Gastroesophageal sphincter (tissue), 4 donors: ENCODE results near the gene NRARP. TPM values are rescaled to one million over a fixed set of nuclear protein-coding genes. Genes with fewer than 3 reads are reported as not detected.

Experiments
- ATAC-seq: fragments of 150-250 bp; one replicate; pipeline ENCODE4 v1.9.1; 2016; ENCODE audit warnings: mild to moderate bottlenecking, moderate library complexity
- H3K27ac ChIP-seq, 4 donors: fragments of 200-600 bp; sonication (generic) in 3 of 4; 1 replicate in 3 of 4; 2 replicates in 1 of 4; pipeline ENCODE4 v1.5.1; 2016 to 2019
- H3K27me3 ChIP-seq: fragments of 200-600 bp; sonication (generic); one replicate; pipeline ENCODE4 v1.5.1; 2019
- H3K36me3 ChIP-seq, 2 donors: fragments of 200-600 bp; sonication (generic); one replicate each; pipeline ENCODE4 v1.5.1; 2019; ENCODE audit warnings: control low read depth in 1 of 2
- H3K4me1 ChIP-seq, 3 donors: fragments of 200-600 bp; sonication (generic); 1 replicate in 2 of 3; 2 replicates in 1 of 3; pipeline ENCODE4 v1.5.1; 2016 to 2019; ENCODE audit warnings: control low read depth in 2 of 3
- H3K4me3 ChIP-seq, 2 donors: fragments of 200-600 bp; sonication (generic); one replicate each; pipeline ENCODE4 v1.5.1; 2019; ENCODE audit warnings: mild to moderate bottlenecking in 1 of 2, moderate library complexity in 1 of 2
- H3K9me3 ChIP-seq, 3 donors: fragments of 200-600 bp; sonication (generic); one replicate each; pipeline ENCODE4 v1.5.1; 2017 to 2019; ENCODE audit warnings: control low read depth in 2 of 3
- CTCF ChIP-seq, 4 experiments: fragments of 200-600 bp in 2 of 4; fragments of 450-650 bp in 2 of 4; sonication (generic) in 1 of 4; IDR thresholded peaks; one replicate each; pipeline ENCODE4 v1.5.1; 2017 to 2019; ENCODE audit warnings: antibody characterized with exemption in 4 of 4, mild to moderate bottlenecking in 2 of 4, moderate library complexity in 2 of 4
- EP300 ChIP-seq: sonication (generic); formaldehyde crosslinking; IDR thresholded peaks from one replicate; pipeline ENCODE4 v1.6.1; 2017; ENCODE audit warnings: antibody characterized with exemption, mild to moderate bottlenecking
- POLR2A ChIP-seq, 2 donors: fragments of 450-650 bp; IDR thresholded peaks; one replicate each; pipeline ENCODE4 v1.6.1; 2017; ENCODE audit warnings: antibody characterized with exemption in 2 of 2, mild to moderate bottlenecking in 2 of 2, moderate library complexity in 1 of 2
- POLR2AphosphoS5 ChIP-seq: sonication (generic); formaldehyde crosslinking; IDR thresholded peaks from one replicate; pipeline ENCODE4 v1.6.1; 2017; ENCODE audit warnings: antibody characterized with exemption
- WGBS, 2 donors: methylation state at CpG; one replicate each; pipeline ENCODE4 v1.1.5; 2018; ENCODE audit warnings: low coverage in 1 of 2; 5-methylcytosine and 5-hydroxymethylcytosine counted together
- total RNA-seq, 4 donors: library from RNA; depleted of rRNA; stranded (reverse); fragments of >200 nt; gene quantifications; one replicate each; pipeline ENCODE4 v1.1.0, GENCODE V29; 2016

Gene NRARP
- total RNA-seq, 4 donors from 2014 or later, result 3.8 to 11.3 (median 4.3) TPM

- TF ChIP-seq EP300 (no peak), POLR2A (IDR thresholded peaks at IDR 0.05) (no peak), CTCF (IDR thresholded peaks at IDR 0.05) (no peak), POLR2AphosphoS5 (no peak)
- no peak overlapping the region for H3K27ac ChIP-seq
- no peak for ATAC-seq
- no peaks in the 10 kb centered on the region for H3K9me3 ChIP-seq
- H3K27me3 ChIP-seq, result peaks cover 59% of the 10 kb centered on the region
- H3K4me1 ChIP-seq, result peaks cover 0 to 25% (median 9%) of the 10 kb centered on the region in 3 donors
- H3K4me3 ChIP-seq, result no peak overlapping the region
- H3K36me3 ChIP-seq, result no peaks in the 10 kb centered on the region
- no CpG with 5 or more reads among the region's 6 CpGs for WGBS, 2 donors
Observed at GRCh38 chr9:137312852-137313325, 10.8 kb upstream of the NRARP start.

- no peaks in the 10 kb centered on the region for H3K9me3 ChIP-seq
- H3K27me3 ChIP-seq, result peaks cover 59% of the 10 kb centered on the region
- WGBS, 2 donors, result 80% methylated on average over 2 of the region's 28 CpGs; no CpG with 5 or more reads in 1 of the 2 donors
- TF ChIP-seq EP300 (no peak), POLR2AphosphoS5 (no peak), CTCF (IDR thresholded peaks at IDR 0.05) (no peak), POLR2A (IDR thresholded peaks at IDR 0.05) (no peak)
- ATAC-seq, result no peak
- peaks cover 0 to 30% (median 13%) of the 10 kb centered on the region in 3 donors for H3K4me1 ChIP-seq
- H3K4me3 ChIP-seq, result no peak overlapping the region
- H3K36me3 ChIP-seq, result no peaks in the 10 kb centered on the region
- no peak overlapping the region for H3K27ac ChIP-seq
Observed at GRCh38 chr9:137311986-137312851, 10.1 kb upstream of the NRARP start.

DNA sequence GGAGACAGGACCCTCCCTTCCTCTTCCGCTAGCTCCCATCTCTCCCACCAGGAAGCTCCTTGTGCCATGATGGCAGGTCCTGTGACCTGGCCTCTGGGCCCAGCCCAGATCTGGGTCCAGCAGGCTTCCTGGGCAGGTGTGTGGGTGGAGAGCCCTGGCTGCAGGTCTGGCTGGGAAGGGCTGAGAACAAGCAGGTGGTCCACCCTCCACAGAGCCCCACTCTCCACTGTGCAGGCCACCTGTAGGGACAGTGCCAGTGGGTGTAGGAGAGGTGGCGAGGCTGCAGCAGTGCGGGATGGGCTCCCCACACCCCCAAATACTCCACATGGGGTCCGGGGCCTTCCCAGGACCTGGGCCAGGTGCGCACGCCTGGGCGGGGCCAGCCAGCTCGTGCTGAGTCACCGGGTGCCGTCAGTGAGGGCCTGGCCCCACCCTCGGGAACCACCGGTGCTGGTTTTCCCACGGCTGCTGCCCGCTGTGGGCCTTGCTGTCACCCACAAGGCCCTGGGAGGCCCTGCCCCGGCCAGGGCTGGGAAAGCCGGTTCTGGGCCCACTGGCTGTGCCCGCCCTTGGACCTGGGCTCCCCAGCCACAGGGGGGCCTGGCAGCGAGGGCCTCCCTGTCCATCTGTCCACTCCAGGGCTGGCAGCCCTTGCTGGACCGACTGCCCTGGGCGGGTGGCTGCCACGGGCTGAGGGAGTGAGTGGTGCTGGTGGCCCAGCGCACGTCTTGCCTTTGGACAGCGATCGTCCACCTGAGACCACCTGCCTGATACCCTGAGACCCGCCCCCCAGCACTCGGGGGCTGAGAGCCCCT, 9.3 kb upstream of the NRARP start:
- Histone ChIP-seq H3K4me1 (peaks cover 0 to 30% (median 20%) of the 10 kb centered on the region in 3 donors), H3K9me3 (no peaks in the 10 kb centered on the region), H3K27me3 (peaks cover 59% of the 10 kb centered on the region), H3K36me3 (no peaks in the 10 kb centered on the region), H3K4me3 (no peak overlapping the region), H3K27ac (no peak overlapping the region)
- no peak for ATAC-seq
- TF ChIP-seq EP300, result no peak
- no peak for TF ChIP-seq POLR2A (IDR thresholded peaks at IDR 0.05)
- no CpG with 5 or more reads among the region's 27 CpGs for WGBS, 2 donors

GRCh38 chr9:137310189-137311052, 8.3 kb upstream of the NRARP start:
- Histone ChIP-seq H3K4me3 (no peak overlapping the region), H3K36me3 (no peaks in the 10 kb centered on the region), H3K27me3 (peaks cover 59% of the 10 kb centered on the region), H3K4me1 (peaks cover 0 to 30% (median 21%) of the 10 kb centered on the region in 3 donors), H3K9me3 (no peaks in the 10 kb centered on the region), H3K27ac (no peak overlapping the region)
- no peak for ATAC-seq
- WGBS, 2 donors, result 86 to 100% methylated on average over 1 to 9 of the region's 20 CpGs
- TF ChIP-seq POLR2A (IDR thresholded peaks at IDR 0.05), result no peak
- no peak for TF ChIP-seq CTCF (IDR thresholded peaks at IDR 0.05)
- no peak for TF ChIP-seq EP300
- no peak for TF ChIP-seq POLR2AphosphoS5
